Kidney (tissue), 22 donors: Measurements from ENCODE around the gene TWF1. TPM values are rescaled to one million over a fixed set of nuclear protein-coding genes. Genes with fewer than 3 reads are reported as not detected.

Source experiments
- DNase-seq, 5 donors: peaks; one replicate each; pipeline ENCODE4 v3.0.0-alpha.2; 2013 to 2020
- FAIRE-seq: peaks from 2 replicates; lab custom pipeline; 2012; peaks lifted over from hg19 to GRCh38; lab: Jason Lieb, UNC
- H3K27ac ChIP-seq, 2 donors: one replicate each; pipeline ENCODE4 v1.7.0; 2013; ENCODE audit warnings: low read depth in 2 of 2, low read length in 2 of 2, inconsistent platforms in 1 of 2
- H3K27me3 ChIP-seq: one replicate; pipeline ENCODE4 v1.7.1; 2013; ENCODE audit warnings: low read length, inconsistent platforms; ENCODE audit not compliant: control insufficient read depth, insufficient read depth
- H3K36me3 ChIP-seq, 3 donors: one replicate each; pipeline versions ENCODE4 v1.7.0 to v1.7.1; 2013; ENCODE audit warnings: low read length in 3 of 3, control low read depth in 1 of 3, inconsistent platforms in 1 of 3; ENCODE audit not compliant: insufficient read depth in 3 of 3, control insufficient read depth in 2 of 3
- H3K4me1 ChIP-seq, 3 donors: one replicate each; pipeline versions ENCODE4 v1.7.0 to v1.7.1; 2013; ENCODE audit warnings: low read length in 3 of 3, inconsistent platforms in 1 of 3, low read depth in 1 of 3; ENCODE audit not compliant: control insufficient read depth in 2 of 3, insufficient read depth in 2 of 3
- H3K4me3 ChIP-seq, 3 donors: one replicate each; pipeline versions ENCODE4 v1.7.0 to v1.8.1; 2013; ENCODE audit warnings: low read length in 3 of 3, control low read depth in 1 of 3, inconsistent platforms in 1 of 3
- H3K9ac ChIP-seq, 3 donors: one replicate each; pipeline versions ENCODE4 v1.7.0 to v1.7.1; 2013; ENCODE audit warnings: low read length in 3 of 3, control low read depth in 1 of 3, inconsistent platforms in 1 of 3
- H3K9me3 ChIP-seq, 3 donors: one replicate each; pipeline versions ENCODE4 v1.7.0 to v1.7.1; 2013; ENCODE audit warnings: low read length in 3 of 3, control low read depth in 1 of 3, inconsistent platforms in 1 of 3; ENCODE audit not compliant: control insufficient read depth in 2 of 3, insufficient read depth in 1 of 3
- CTCF ChIP-seq: IDR thresholded peaks from 3 replicates; pipeline ENCODE4 v1.5.1; 2012; ENCODE audit warnings: mild to moderate bottlenecking, moderate library complexity, borderline replicate concordance; ENCODE audit not compliant: insufficient read depth; ENCODE audit errors: extremely low read depth
- intact Hi-C: fragments of 100-400 bp; cut with DNase I; formaldehyde crosslinking; loops from one replicate; pipeline ENCODE4 v1.11.1; 2022
- long read RNA-seq, 10 donors: library from polyadenylated mRNA in 1 of 10; unstranded in 1 of 10; transcript quantifications; one replicate each; pipeline ENCODE4 v2.0.0 and lab custom pipeline, GENCODE V29; 2021 to 2026
- polyA plus RNA-seq: library from polyadenylated mRNA; stranded (reverse); fragments of 350-450 nt; fragmentation: Illumina TruSeq; extraction: RNeasy Lipid Tissue Mini Kit (QIAGEN cat#74804); gene quantifications from one replicate; pipeline ENCODE4 v1.2.3, GENCODE V29; 2014; ENCODE audit warnings: low read depth, low replicate concordance; ENCODE audit not compliant: insufficient read depth
- total RNA-seq: library from RNA; stranded (reverse); fragmentation: NEBNext Ultra II Directional; extraction: Animal tissue kit (Norgen Biotek cat#: 25700); gene quantifications from one replicate; pipeline ENCODE4 v1.2.1, GENCODE V29; 2021
- donor health status: control.
- donor health status: control.
- donor health status: control.
- donor health status: control.
- donor health status: control.
- donor health status: DM: yes; HTN: yes; CAD: no.
- donor health status: Normal renal cell carcinoma (clear cell type).

The TWF1 gene
- total RNA-seq (75.0 TPM), polyA plus RNA-seq (41.0 TPM)
- long read RNA-seq, donor 1, transcript TWF1-201 (9 exons, 3,045 nt) = major isoform, 12 of 12 reads
- long read RNA-seq, donor 1, partial matches to known transcripts = 0 of 12 reads
- long read RNA-seq, donor 1, other reads (novel, unspliced or antisense) = 0 of 12 reads
- long read RNA-seq, donor 2, transcript TWF1-201 (9 exons, 3,045 nt) = major isoform, 22 of 24 reads
- long read RNA-seq, donor 2, partial matches to known transcripts = 0 of 24 reads
- long read RNA-seq, donor 2, other reads (novel, unspliced or antisense) = 0 of 24 reads
- long read RNA-seq, donor 3, transcript TWF1-201 (9 exons, 3,045 nt) = major isoform, 12 of 12 reads
- long read RNA-seq, donor 3, partial matches to known transcripts = 0 of 12 reads
- long read RNA-seq, donor 3, other reads (novel, unspliced or antisense) = 0 of 12 reads
- long read RNA-seq, donor 4, transcript TWF1-201 (9 exons, 3,045 nt) = major isoform, 12 of 13 reads
- long read RNA-seq, donor 4, partial matches to known transcripts = 0 of 13 reads
- long read RNA-seq, donor 4, other reads (novel, unspliced or antisense) = 0 of 13 reads
- long read RNA-seq, donor 5, partial matches to known transcripts = 0 of 1 reads
- long read RNA-seq, donor 5, other reads (novel, unspliced or antisense) = 0 of 1 reads
- long read RNA-seq, donor 6, transcript TWF1-201 (9 exons, 3,045 nt) = major isoform, 27 of 27 reads
- long read RNA-seq, donor 6, partial matches to known transcripts = 0 of 27 reads
- long read RNA-seq, donor 6, other reads (novel, unspliced or antisense) = 0 of 27 reads
- long read RNA-seq, donor 7, transcript TWF1-201 (9 exons, 3,045 nt) = major isoform, 64 of 84 reads
- long read RNA-seq, donor 7, partial matches to known transcripts = 5 of 84 reads
- long read RNA-seq, donor 7, other reads (novel, unspliced or antisense) = 14 of 84 reads
- long read RNA-seq, donor 8, transcript TWF1-201 (9 exons, 3,045 nt) = major isoform, 10 of 10 reads
- long read RNA-seq, donor 8, partial matches to known transcripts = 0 of 10 reads
- long read RNA-seq, donor 8, other reads (novel, unspliced or antisense) = 0 of 10 reads
- long read RNA-seq, donor 9, transcript TWF1-201 (9 exons, 3,045 nt) = major isoform, 10 of 10 reads
- long read RNA-seq, donor 9, partial matches to known transcripts = 0 of 10 reads
- long read RNA-seq, donor 9, other reads (novel, unspliced or antisense) = 0 of 10 reads
- long read RNA-seq, donor 10, transcript TWF1-201 (9 exons, 3,045 nt) = major isoform, 11 of 11 reads
- long read RNA-seq, donor 10, partial matches to known transcripts = 0 of 11 reads
- long read RNA-seq, donor 10, other reads (novel, unspliced or antisense) = 0 of 11 reads

GRCh38 chr12:43805860-43806736 is at the start of gene TWF1:
TWF1 (minus strand) TSS chr12:43806317; CDS start chr12:43806245, 72 bp downstream.
- DNase-seq (peak; percentile 92 to 96 (median 94)), FAIRE-seq (no peak)
- H3K27me3 ChIP-seq = no peaks in the 10 kb centered on the region
- peaks cover 0 to 3% (median 0%) of the 10 kb centered on the region in 3 donors for H3K4me1 ChIP-seq
- TF ChIP-seq CTCF = peak; percentile 34
- peak within 1 kb of the TSS; percentile 96 to 99 for H3K27ac ChIP-seq
- peak within 1 kb of the TSS; percentile 82 to 91 (median 83) for H3K9ac ChIP-seq
- peaks cover 0 to 4% (median 0%) of the 10 kb centered on the region in 3 donors for H3K36me3 ChIP-seq
- H3K9me3 ChIP-seq = no peaks in the 10 kb centered on the region
- intact Hi-C loops = no loop called here
- H3K4me3 ChIP-seq = peak within 1 kb of the TSS; percentile 79 to 96 (median 87)

GRCh38 chr12:43852744-43853143 is 46.6 kb upstream of the TWF1 start:
- DNase-seq (no peak), FAIRE-seq (no peak)
- Histone ChIP-seq H3K27ac (no peak overlapping the region), H3K4me1 (no peaks in the 10 kb centered on the region), H3K9me3 (no peaks in the 10 kb centered on the region), H3K4me3 (no peak overlapping the region), H3K27me3 (no peaks in the 10 kb centered on the region), H3K36me3 (no peaks in the 10 kb centered on the region), H3K9ac (no peak overlapping the region)
- no peak for TF ChIP-seq CTCF
- intact Hi-C loops = no loop called here

GRCh38 chr12:43848786-43849185 is 42.7 kb upstream of the TWF1 start:
- H3K27me3 ChIP-seq = no peaks in the 10 kb centered on the region
- no peaks in the 10 kb centered on the region for H3K36me3 ChIP-seq
- FAIRE-seq (no peak), DNase-seq (no peak)
- no peak overlapping the region for H3K4me3 ChIP-seq
- H3K9me3 ChIP-seq = no peaks in the 10 kb centered on the region
- no peak for TF ChIP-seq CTCF
- H3K4me1 ChIP-seq = no peaks in the 10 kb centered on the region
- intact Hi-C loops = no loop called here
- no peak overlapping the region for H3K9ac ChIP-seq
- no peak overlapping the region for H3K27ac ChIP-seq
